Activated CD4-positive, alpha-beta T cell treated with anti-CD3 and anti-CD28 coated beads for 1 hour (primary cell): ENCODE data around the gene WNK2.
A peak's percentile ranks its signal among the peaks of the same experiment; 100 is the strongest.

Experiments
- DNase-seq: peaks from one replicate; pipeline ENCODE4 v3.0.0-alpha.2; 2020

WNK2 gene

GRCh38 chr9:93299418-93300174, 115.7 kb downstream of the WNK2 start:
- no peak for DNase-seq

- no peak for DNase-seq
Observed at GRCh38 chr9:93300175-93300572, 116.2 kb downstream of the WNK2 start.

GRCh38 chr9:93300585-93301081, 116.7 kb downstream of the WNK2 start:
- peak; percentile 4 for DNase-seq

GRCh38 chr9:93301291-93301811, 117.4 kb downstream of the WNK2 start:
- peak; percentile 2 for DNase-seq

- peak; percentile 5 for DNase-seq
Observed at GRCh38 chr9:93301911-93302541, 118.1 kb downstream of the WNK2 start.

- DNase-seq: peak; percentile 47
Observed at GRCh38 chr9:93302586-93303257, 118.8 kb downstream of the WNK2 start.

GRCh38 chr9:93303258-93303771, 119.4 kb downstream of the WNK2 start:
- peak; percentile 3 for DNase-seq

- no peak for DNase-seq
Observed at GRCh38 chr9:93303806-93304573, 120.1 kb downstream of the WNK2 start.

- peak; percentile 7 for DNase-seq
Observed at GRCh38 chr9:93304574-93305496, 120.9 kb downstream of the WNK2 start.

GRCh38 chr9:93305497-93306020, 121.6 kb downstream of the WNK2 start:
- no peak for DNase-seq

- peak; percentile 2 for DNase-seq
Observed at GRCh38 chr9:93306081-93306480, 122.1 kb downstream of the WNK2 start.

GRCh38 chr9:93306579-93307091, 122.7 kb downstream of the WNK2 start:
- DNase-seq: peak; percentile 3

- DNase-seq: peak; percentile 2
Observed at GRCh38 chr9:93307468-93308157, 123.7 kb downstream of the WNK2 start.

- no peak for DNase-seq
Observed at GRCh38 chr9:93308158-93308602, 124.2 kb downstream of the WNK2 start.

GRCh38 chr9:93308676-93309075, 124.7 kb downstream of the WNK2 start:
- DNase-seq: no peak

GRCh38 chr9:93309889-93310425, 126.0 kb downstream of the WNK2 start:
- DNase-seq: no peak

- peak; percentile 2 for DNase-seq
Observed at GRCh38 chr9:93315118-93315517, 131.2 kb downstream of the WNK2 start.

- DNase-seq: no peak
Observed at GRCh38 chr9:93315960-93316359, 132.0 kb downstream of the WNK2 start.

GRCh38 chr9:93316726-93317494, 133.0 kb downstream of the WNK2 start:
- DNase-seq: no peak
